Psoas muscle (tissue), 8 donors: ENCODE results near the gene DCHS1. TPM values are rescaled to one million over a fixed set of nuclear protein-coding genes. Genes with fewer than 3 reads are reported as not detected.

Experiments
- ATAC-seq, 4 donors: fragments of 200-7000 bp; cut with Tn5 transposase; one replicate each; pipeline ENCODE4 v1.9.1; 2020; ENCODE audit warnings: moderate library complexity in 3 of 4, mild to moderate bottlenecking in 2 of 4
- DNase-seq, 2 donors: peaks; one replicate each; pipeline ENCODE4 v3.0.0-alpha.2; 2020
- H3K27ac ChIP-seq: fragments of 200-600 bp; one replicate; pipeline ENCODE4 v1.8.0; 2022
- H3K27me3 ChIP-seq, 3 donors: fragments of 200-600 bp in 1 of 3; one replicate each; pipeline versions ENCODE4 v1.6.1 to v1.8.0; 2013 to 2022; ENCODE audit warnings: low read length in 2 of 3, mild to moderate bottlenecking in 2 of 3, moderate library complexity in 1 of 3; ENCODE audit not compliant: insufficient read depth in 3 of 3
- H3K36me3 ChIP-seq, 2 donors: fragments of 200-600 bp in 1 of 2; one replicate each; pipeline versions ENCODE4 v1.6.1 to v1.8.0; 2013 to 2022; ENCODE audit warnings: low read depth in 1 of 2, mild to moderate bottlenecking in 1 of 2, moderate library complexity in 1 of 2; ENCODE audit not compliant: insufficient read depth in 1 of 2
- H3K4me1 ChIP-seq: fragments of 200-600 bp; one replicate; pipeline ENCODE4 v1.8.0; 2022
- H3K4me3 ChIP-seq: fragments of 200-600 bp; one replicate; pipeline ENCODE4 v1.8.0; 2022; ENCODE audit warnings: mild to moderate bottlenecking
- H3K9me3 ChIP-seq: fragments of 200-600 bp; one replicate; pipeline ENCODE4 v1.8.0; 2022
- CTCF ChIP-seq: fragments of 200-600 bp; IDR thresholded peaks from one replicate; pipeline ENCODE4 v1.8.0; 2022; ENCODE audit warnings: antibody characterized with exemption
- WGBS, 3 donors: extraction: QIAGEN DNeasy Blood & Tissue Kit; methylation state at CpG; one replicate each; pipeline versions ENCODE4 v1.1.6 to v1.1.7; 2013; 5-methylcytosine and 5-hydroxymethylcytosine counted together
- intact Hi-C, 2 donors: fragments of 100-400 bp; cut with DNase I; formaldehyde crosslinking; loops; one replicate each; pipeline versions ENCODE4 v1.11.0 to v1.14.2; 2022
- polyA plus RNA-seq, 3 donors: library from polyadenylated mRNA; stranded (reverse); fragments of 200-250 nt; gene quantifications; one replicate each; pipeline ENCODE4 v1.2.3, GENCODE V29; 2013
- total RNA-seq, 4 donors: library from RNA; stranded (reverse); fragmentation: NEBNext Ultra II Directional in 2 of 4; extraction: Animal tissue kit (Norgen Biotek cat#: 25700) in 2 of 4; gene quantifications; one replicate each; pipeline versions ENCODE4 v1.2.1 to v1.2.4, GENCODE V29; 2021 to 2023
- donor health status: healthy with polysubstance abuse.
- donor health status: DM: no; HTN: no; CAD: no; lungs with moderate emphysema.
- donor health status: Bipolar disorder and iron deficiency.
- donor health status: healthy.
- donor health status: DM: yes; HTN: yes; CAD: no.
- donor health status: DM: no; HTN: no; CAD: no.
- donor health status: DM: no; HTN: no; CAD: no.
- donor health status: DM: yes; HTN: yes; CAD: no.

Gene DCHS1
- total and polyA plus RNA-seq, 7 donors: 0.98 to 7.2 (median 3.2) TPM

- Histone ChIP-seq H3K27me3 (peaks cover 0 to 27% (median 9%) of the 10 kb centered on the region in 3 donors), H3K4me1 (peaks cover 3% of the 10 kb centered on the region), H3K9me3 (no peaks in the 10 kb centered on the region), H3K27ac (no peak overlapping the region), H3K36me3 (no peaks in the 10 kb centered on the region), H3K4me3 (no peak overlapping the region)
- TF ChIP-seq CTCF: no peak
- 91 to 92% (median 92%) methylated on average over 2 of the region's 2 CpGs for WGBS, 3 donors
- ATAC-seq (no peak), DNase-seq (no peak)
- intact Hi-C loops: no loop called here
Observed at GRCh38 chr11:6653656-6654055, 2.0 kb downstream of the DCHS1 start.

GRCh38 chr11:6653097-6653496, 2.5 kb downstream of the DCHS1 start:
- Histone ChIP-seq H3K27ac (no peak overlapping the region), H3K27me3 (peaks cover 0 to 27% (median 9%) of the 10 kb centered on the region in 3 donors), H3K4me1 (peaks cover 7% of the 10 kb centered on the region), H3K36me3 (no peaks in the 10 kb centered on the region), H3K4me3 (no peak overlapping the region), H3K9me3 (no peaks in the 10 kb centered on the region)
- 95 to 100% (median 96%) methylated on average over 1 of the region's 1 CpG for WGBS, 3 donors
- intact Hi-C loops: no loop called here
- ATAC-seq: no peak
- DNase-seq: no peak
- no peak for TF ChIP-seq CTCF

- intact Hi-C loops: no loop called here
Observed at GRCh38 chr11:6652182-6652581, 3.4 kb downstream of the DCHS1 start.

GRCh38 chr11:6650980-6651379, 4.6 kb downstream of the DCHS1 start:
- TF ChIP-seq CTCF: no peak
- no peak overlapping the region for H3K27ac ChIP-seq
- DNase-seq: no peak

More at GRCh38 chr11:6652182-6652581, 3.4 kb downstream of the DCHS1 start:
- Histone ChIP-seq H3K4me1 (peaks cover 11% of the 10 kb centered on the region), H3K27me3 (peaks cover 0 to 21% (median 9%) of the 10 kb centered on the region in 3 donors), H3K36me3 (no peaks in the 10 kb centered on the region), H3K4me3 (no peak overlapping the region), H3K9me3 (no peaks in the 10 kb centered on the region), H3K27ac (no peak overlapping the region)
- no peak for DNase-seq
- no peak for TF ChIP-seq CTCF
- ATAC-seq: no peak
- 56 to 60% (median 60%) methylated on average over 3 of the region's 3 CpGs for WGBS, 3 donors

GRCh38 chr11:6650104-6650503, 5.5 kb downstream of the DCHS1 start:
- DNase-seq (no peak), ATAC-seq (no peak)
- Histone ChIP-seq H3K9me3 (no peaks in the 10 kb centered on the region), H3K4me1 (peaks cover 11% of the 10 kb centered on the region), H3K27ac (no peak overlapping the region), H3K36me3 (no peaks in the 10 kb centered on the region), H3K4me3 (no peak overlapping the region), H3K27me3 (peaks cover 0 to 12% (median 0%) of the 10 kb centered on the region in 3 donors)
- intact Hi-C loops: no loop called here
- TF ChIP-seq CTCF: no peak

More at GRCh38 chr11:6650980-6651379, 4.6 kb downstream of the DCHS1 start:
- WGBS, 3 donors: 50 to 83% (median 75%) methylated on average over 6 of the region's 6 CpGs
- intact Hi-C loops: no loop called here
- ATAC-seq: no peak
- no peaks in the 10 kb centered on the region for H3K9me3 ChIP-seq
- H3K4me1 ChIP-seq: peaks cover 11% of the 10 kb centered on the region
- no peaks in the 10 kb centered on the region for H3K36me3 ChIP-seq
- H3K27me3 ChIP-seq: peaks cover 0 to 16% (median 2%) of the 10 kb centered on the region in 3 donors
- no peak overlapping the region for H3K4me3 ChIP-seq
